ENCODE results near the gene SLC7A6. TPM values are rescaled to one million over a fixed set of nuclear protein-coding genes. Genes with fewer than 3 reads are reported as not detected.

Gene SLC7A6
- total RNA-seq, 1 experiment from 2014 or later: 28.5 TPM

GRCh38 chr16:68264128-68265077, at the start of gene SLC7A6 (continued):
- no peak for TF ChIP-seq REST (IDR thresholded peaks at IDR 0.05; ENCODE audit: low read depth)
- no peak for TF ChIP-seq FOSL1 (IDR thresholded peaks at IDR 0.05; ENCODE audit: low read depth)
- TF ChIP-seq ZFX (IDR thresholded peaks at IDR 0.05): peak; percentile 84
- peak; percentile 82 for TF ChIP-seq POLR2A (IDR thresholded peaks at IDR 0.05; ENCODE audit: borderline replicate concordance, extremely low read depth, insufficient read depth, insufficient read length)
- TF ChIP-seq CEBPB (IDR thresholded peaks at IDR 0.05; ENCODE audit: low read depth): no peak

GRCh38 chr16:68214726-68215125, 49.6 kb upstream of the SLC7A6 start:
- RAD21 ChIA-PET (ENCODE audit: low non-redundant PET in 1 of 2, low total read pairs in 2 of 2, uncharacterized antibody in 2 of 2, unreplicated experiment in 2 of 2): no interaction called here
- no peak overlapping the region for H3K27ac ChIP-seq (ENCODE audit: low read depth, low read length)
- intact Hi-C loops (cut with micrococcal nuclease): no loop called here
- no peak for DNase-seq (ENCODE audit: low read depth, low spot score)
- H2AFZ ChIP-seq (ENCODE audit: low read depth, low read length, poor library complexity, severe bottlenecking): no peak overlapping the region
- no peaks in the 10 kb centered on the region for H3K4me1 ChIP-seq (ENCODE audit: control insufficient read depth in 1 of 2, insufficient read depth in 2 of 2, low read length in 2 of 2)
- no peak overlapping the region for H3K9ac ChIP-seq (ENCODE audit: low read length)
- no peak overlapping the region for H3K4me3 ChIP-seq (replicated peaks in 1 of 2; ENCODE audit: low read depth in 1 of 2, low read length in 2 of 2)
- no peaks in the 10 kb centered on the region for H3K36me3 ChIP-seq (ENCODE audit: control insufficient read depth in 1 of 2, insufficient read depth in 2 of 2, low read length in 2 of 2)
- H4K20me1 ChIP-seq (ENCODE audit: insufficient read depth): no peaks in the 10 kb centered on the region
- no peaks in the 10 kb centered on the region for H3K27me3 ChIP-seq (ENCODE audit: insufficient read depth, low read length)
- POLR2A ChIA-PET: interaction anchor here (0.6 kb wide), 1 partner anchor 12 kb away, joined by 6 read pairs; no protein-coding TSS in a partner anchor
- no peaks in the 10 kb centered on the region for H3K9me2 ChIP-seq (ENCODE audit: insufficient read depth)
- H3K9me3 ChIP-seq (ENCODE audit: control insufficient read depth in 1 of 2, insufficient read depth in 1 of 2, low read depth in 1 of 2, low read length in 2 of 2): no peaks in the 10 kb centered on the region
- TF ChIP-seq EZH2phosphoT487 (IDR thresholded peaks at IDR 0.05; ENCODE audit: borderline replicate concordance) (no peak), JUND (IDR thresholded peaks at IDR 0.05) (no peak), YY1 (IDR thresholded peaks at IDR 0.05; ENCODE audit: extremely low read depth, insufficient replicate concordance, low read depth, low read length) (no peak), RAD21 (IDR thresholded peaks at IDR 0.05; ENCODE audit: low read depth) (no peak), EGR1 (IDR thresholded peaks at IDR 0.05; ENCODE audit: low read depth) (no peak), ZFX (IDR thresholded peaks at IDR 0.05) (no peak), ELF1 (IDR thresholded peaks at IDR 0.05; ENCODE audit: borderline replicate concordance, low read depth) (no peak), FOSL1 (IDR thresholded peaks at IDR 0.05; ENCODE audit: low read depth) (no peak), POLR2A (IDR thresholded peaks at IDR 0.05; ENCODE audit: borderline replicate concordance, extremely low read depth, insufficient read depth, insufficient read length) (no peak)
- no peaks in the 10 kb centered on the region for H3K79me2 ChIP-seq (ENCODE audit: insufficient read depth, low read length)
- BruUV-seq (replicated peaks): no TSS peak
- CTCF ChIA-PET: no interaction called here
- H3K4me2 ChIP-seq (ENCODE audit: low read length): no peak overlapping the region
- ATAC-seq: no peak

All from HCT116 (cell line).